Transverse colon (tissue), 3 donors: ENCODE data around the gene GPR158.

ENCODE experiments used
- CTCF ChIP-seq, 5 experiments: fragments of 200-600 bp in 3 of 5; fragments of 450-650 bp in 2 of 5; sonication (generic) in 3 of 5; IDR thresholded peaks; 1 replicate in 2 of 5; 2 replicates in 3 of 5; pipeline ENCODE4 v1.5.1; 2016 to 2017; ENCODE audit warnings: antibody characterized with exemption in 5 of 5, inconsistent platforms in 3 of 5, mild to moderate bottlenecking in 2 of 5, moderate library complexity in 1 of 5
- EP300 ChIP-seq: sonication (generic); formaldehyde crosslinking; IDR thresholded peaks from one replicate; pipeline ENCODE4 v1.6.1; 2017; ENCODE audit warnings: antibody characterized with exemption, low read depth
- POLR2A ChIP-seq: fragments of 450-650 bp; IDR thresholded peaks from one replicate; pipeline ENCODE4 v1.6.1; 2016; ENCODE audit warnings: antibody characterized with exemption, mild to moderate bottlenecking, moderate library complexity

- TF ChIP-seq CTCF (IDR thresholded peaks at IDR 0.05): no peak
- no peak for TF ChIP-seq POLR2A
- no peak for TF ChIP-seq EP300
Measured at GRCh38 chr10:25327273-25327672, 152.5 kb downstream of the GPR158 start.
